HG02642 (cell line): ENCODE results near the gene PTPRA.

Source experiments
- ATAC-seq: cut with Tn5 transposase; IDR thresholded peaks from one replicate; pipeline ENCODE4 v1.9.1; 2021; ENCODE audit warnings: mild to moderate bottlenecking; ENCODE audit not compliant: unreplicated experiment, poor library complexity

PTPRA gene

GRCh38 chr20:2849529-2849928 lies 23.8 kb upstream of the PTPRA start:
- no peak for ATAC-seq

DNA sequence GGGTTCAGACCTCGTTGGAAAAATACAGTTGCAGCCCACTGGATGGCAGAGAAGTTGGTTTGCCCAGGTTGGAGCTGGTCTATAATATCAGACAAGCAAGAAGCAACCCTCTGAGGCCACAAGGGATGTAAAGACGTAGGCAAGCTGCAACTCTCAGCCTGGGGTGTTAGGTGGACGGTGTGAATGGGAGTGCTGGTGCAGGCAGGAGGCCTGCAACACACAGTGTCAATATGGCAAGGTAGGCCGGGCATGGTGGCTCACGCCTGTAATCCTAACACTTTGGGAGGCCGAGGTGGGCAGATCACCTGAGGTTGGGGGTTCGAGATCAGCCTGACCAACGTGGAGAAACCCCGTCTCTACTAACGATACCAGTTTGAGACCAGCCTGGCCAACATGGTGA lies 22.2 kb upstream of the PTPRA start:
- no peak for ATAC-seq

- no peak for ATAC-seq
These were observed 14.7 kb upstream of the PTPRA start for GRCh38 chr20:2858591-2858990.

- no peak for ATAC-seq
These were observed 13.8 kb upstream of the PTPRA start for GRCh38 chr20:2859330-2860121.

- ATAC-seq = no peak
These were observed 8.7 kb upstream of the PTPRA start for GRCh38 chr20:2864626-2865025.

- no peak for ATAC-seq
These were observed 8.2 kb upstream of the PTPRA start for GRCh38 chr20:2865101-2865500.

GRCh38 chr20:2865630-2866029 lies 7.7 kb upstream of the PTPRA start:
- ATAC-seq = no peak

GRCh38 chr20:2866236-2866635 lies 7.0 kb upstream of the PTPRA start:
- ATAC-seq = no peak

- ATAC-seq = no peak
These were observed 6.0 kb upstream of the PTPRA start for GRCh38 chr20:2867081-2867864.

DNA sequence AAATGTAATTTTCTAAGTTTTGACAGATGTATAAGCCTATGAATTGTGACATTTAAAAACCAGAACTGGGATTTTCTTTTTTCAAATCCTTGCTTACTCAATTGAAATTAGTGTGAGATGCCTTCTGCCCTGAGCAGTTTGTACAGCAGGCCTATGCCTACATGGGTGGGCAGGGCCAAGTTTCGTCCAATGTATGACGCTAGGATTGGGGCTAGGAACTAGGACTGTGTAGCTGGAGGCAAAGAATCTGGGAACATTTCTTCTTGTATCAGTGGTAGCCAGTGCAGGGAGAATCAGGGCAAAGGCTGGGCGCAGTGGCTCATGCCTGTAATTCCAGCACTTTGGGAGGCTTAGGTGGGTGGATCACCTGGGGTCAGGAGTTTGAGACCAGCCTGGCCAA lies 3.9 kb upstream of the PTPRA start:
- ATAC-seq = no peak

GRCh38 chr20:2871111-2871465 lies 2.2 kb upstream of the PTPRA start:
- ATAC-seq = no peak

GRCh38 chr20:2871661-2872458 lies 1.4 kb upstream of the PTPRA start:
- ATAC-seq = no peak

GRCh38 chr20:2872459-2873009 lies 747 bp upstream of the PTPRA start:
- peak; percentile 27 for ATAC-seq

GRCh38 chr20:2873747-2874041 lies 413 bp downstream of the PTPRA start:
- peak; percentile 49 for ATAC-seq

DNA sequence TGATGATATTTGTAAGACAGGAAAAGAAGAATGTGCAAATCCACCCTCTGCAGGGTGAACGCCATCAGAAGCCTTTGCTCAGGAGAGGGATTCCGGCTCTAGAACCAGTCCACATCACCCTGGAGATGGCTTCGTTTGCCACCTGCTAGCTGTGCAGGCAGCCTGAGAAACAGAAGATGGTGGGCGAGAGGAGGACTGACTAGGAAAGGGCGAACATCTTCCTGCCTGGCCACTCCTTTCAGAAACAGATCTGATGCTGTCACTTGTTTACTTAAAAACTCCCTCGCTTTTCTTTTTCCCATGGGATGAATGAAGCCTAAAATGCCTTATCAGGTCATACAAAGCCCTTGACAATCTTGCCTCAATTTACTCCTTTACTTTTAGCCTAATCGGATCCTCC lies 1.2 kb downstream of the PTPRA start:
- no peak for ATAC-seq

DNA sequence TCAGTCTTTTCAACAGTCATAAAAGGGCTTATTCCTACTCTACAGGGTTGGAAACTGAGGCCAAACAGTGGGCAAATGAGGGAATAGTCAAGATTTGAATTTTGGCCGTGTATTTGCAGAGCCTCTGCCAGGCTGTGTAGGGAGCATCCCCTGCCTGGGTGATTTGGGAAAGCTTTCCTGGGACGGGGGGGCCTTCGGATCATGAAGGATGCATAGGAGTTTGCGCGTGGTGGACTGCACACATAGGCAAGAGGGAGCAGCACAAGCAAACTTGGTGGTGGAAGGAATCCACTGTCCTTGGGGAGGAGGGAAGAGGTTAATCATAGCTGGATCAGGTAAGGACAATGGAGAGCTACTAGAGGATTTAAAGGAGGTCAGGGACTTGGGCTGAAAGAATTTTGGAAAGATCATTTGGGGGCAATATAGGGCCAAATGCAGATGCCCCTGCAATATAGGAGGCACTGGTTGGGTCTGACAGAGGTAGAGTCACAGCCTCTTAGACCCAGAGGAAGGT lies 2.5 kb downstream of the PTPRA start:
- no peak for ATAC-seq

DNA sequence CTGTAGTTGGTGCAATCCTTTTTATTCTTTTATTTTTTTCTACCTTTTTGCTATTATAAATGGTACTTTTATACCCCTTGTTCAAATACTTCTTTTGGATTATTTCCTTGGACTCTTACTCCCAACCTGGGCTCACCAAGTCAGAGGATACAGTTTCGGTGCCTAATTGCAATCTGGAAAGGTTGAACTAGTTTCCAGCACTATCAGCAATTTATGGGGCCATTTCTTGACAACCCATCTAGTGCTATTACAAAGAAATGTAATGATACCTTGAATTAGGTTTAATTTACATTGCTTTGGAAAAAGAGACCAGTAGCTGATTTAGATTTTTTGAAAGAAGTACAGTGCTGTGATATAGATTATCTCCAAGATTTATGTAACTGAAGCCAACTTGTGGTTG lies 5.2 kb downstream of the PTPRA start:
- no peak for ATAC-seq

GRCh38 chr20:2879146-2879545 lies 5.9 kb downstream of the PTPRA start:
- no peak for ATAC-seq

GRCh38 chr20:2880650-2881049 lies 7.4 kb downstream of the PTPRA start:
- no peak for ATAC-seq

GRCh38 chr20:2883726-2884637 lies 10.7 kb downstream of the PTPRA start:
- ATAC-seq = no peak
